Lower leg skin (tissue), 4 donors: ENCODE data around the gene ARPC2. TPM values are rescaled to one million over a fixed set of nuclear protein-coding genes. Genes with fewer than 3 reads are reported as not detected.

Experiments
- DNase-seq, 2 donors: peaks; one replicate each; pipeline ENCODE4 v3.0.0-alpha.2; 2019; ENCODE audit warnings: low spot score in 2 of 2
- H3K4me3 ChIP-seq: fragments of 200-600 bp; sonication (generic); 2 replicates; pipeline ENCODE4 v1.5.1; 2017; ENCODE audit warnings: mild to moderate bottlenecking, low read depth; ENCODE audit not compliant: poor library complexity, severe bottlenecking
- CTCF ChIP-seq, 3 donors: fragments of 450-650 bp; IDR thresholded peaks; one replicate each; pipeline ENCODE4 v1.5.1; 2016; ENCODE audit warnings: antibody characterized with exemption in 3 of 3, mild to moderate bottlenecking in 3 of 3, moderate library complexity in 2 of 3
- POLR2A ChIP-seq, 2 donors: fragments of 450-650 bp; IDR thresholded peaks; one replicate each; pipeline ENCODE4 v1.6.1; 2016 to 2017; ENCODE audit warnings: antibody characterized with exemption in 2 of 2, mild to moderate bottlenecking in 1 of 2, moderate library complexity in 1 of 2
- WGBS, 2 donors: methylation state at CpG; one replicate each; pipeline ENCODE4 v1.1.5; 2018; 5-methylcytosine and 5-hydroxymethylcytosine counted together
- intact Hi-C: fragments of 100-400 bp; cut with DNase I; formaldehyde crosslinking; loops from one replicate; pipeline ENCODE4 v1.15.0; 2023; ENCODE audit warnings: low total_unique reads
- total RNA-seq, 4 donors: library from RNA; depleted of rRNA; stranded (reverse); fragments of >200 nt; gene quantifications; one replicate each; pipeline ENCODE4 v1.1.0, GENCODE V29; 2016

Gene ARPC2
- total RNA-seq, 4 donors from 2014 or later, result 233 to 344 (median 300) TPM

- 89 to 90% methylated on average over 13 of the region's 13 CpGs for WGBS, 2 donors
- DNase-seq, result peak in 1 of 2 donors; percentile 74
- no peak for TF ChIP-seq CTCF (IDR thresholded peaks at IDR 0.05)
- no peak for TF ChIP-seq POLR2A (IDR thresholded peaks at IDR 0.05)
- intact Hi-C loops, result no loop called here
- H3K4me3 ChIP-seq, result no peak overlapping the region
Measured at GRCh38 chr2:218256612-218257350, 39.8 kb downstream of the ARPC2 start.

- WGBS, 2 donors, result 44 to 47% methylated on average over 8 of the region's 8 CpGs
- intact Hi-C loops, result no loop called here
- no peak overlapping the region for H3K4me3 ChIP-seq
- peak in 1 of 2 donors; percentile 81 for DNase-seq
- TF ChIP-seq CTCF (IDR thresholded peaks at IDR 0.05), result no peak
- TF ChIP-seq POLR2A (IDR thresholded peaks at IDR 0.05), result no peak
Measured at GRCh38 chr2:218257390-218257981, 40.5 kb downstream of the ARPC2 start.

GRCh38 chr2:218259099-218259961 lies 42.3 kb downstream of the ARPC2 start:
- no peak overlapping the region for H3K4me3 ChIP-seq
- intact Hi-C loops, result no loop called here
- peak; percentile 58 to 90 for DNase-seq
- WGBS, 2 donors, result 36 to 54% methylated on average over 15 of the region's 15 CpGs
- TF ChIP-seq POLR2A (IDR thresholded peaks at IDR 0.05) (no peak), CTCF (IDR thresholded peaks at IDR 0.05) (no peak)

- TF ChIP-seq CTCF (IDR thresholded peaks at IDR 0.05) (no peak), POLR2A (IDR thresholded peaks at IDR 0.05) (no peak)
- intact Hi-C loops, result loop anchor here (10.0 kb wide), 1 partner anchor 75 kb away; no protein-coding TSS in a partner anchor
- WGBS, 2 donors, result 84 to 89% methylated on average over 5 of the region's 5 CpGs
- DNase-seq, result no peak
- no peak overlapping the region for H3K4me3 ChIP-seq
Measured at GRCh38 chr2:218260166-218260565, 43.2 kb downstream of the ARPC2 start.

- peak in 1 of 2 donors; percentile 92 for DNase-seq
- intact Hi-C loops, result loop anchor here (10.0 kb wide), 1 partner anchor 76 kb away; no protein-coding TSS in a partner anchor
- WGBS, 2 donors, result 57 to 68% methylated on average over 7 to 9 of the region's 10 CpGs
- no peak within 1 kb of the TSS for H3K4me3 ChIP-seq
- TF ChIP-seq POLR2A (IDR thresholded peaks at IDR 0.05) (no peak), CTCF (IDR thresholded peaks at IDR 0.05) (no peak)
Measured at GRCh38 chr2:218260742-218261422, 43.9 kb downstream of the ARPC2 start, which contains the start of gene GPBAR1. GPBAR1 (plus strand) TSS chr2:218261015; CDS start chr2:218262725, 1,710 bp downstream.
